Right lobe of liver (tissue), 6 donors: ENCODE results near the gene SLC13A4. TPM values are rescaled to one million over a fixed set of nuclear protein-coding genes. Genes with fewer than 3 reads are reported as not detected.

ENCODE experiments used
- ATAC-seq, 4 donors: fragments of 200-7000 bp; cut with Tn5 transposase; one replicate each; pipeline ENCODE4 v1.9.1; 2020; ENCODE audit warnings: mild to moderate bottlenecking in 4 of 4, moderate library complexity in 4 of 4
- DNase-seq, 3 donors: peaks; one replicate each; pipeline ENCODE4 v3.0.0-alpha.2; 2020
- H3K27ac ChIP-seq, 3 donors: fragments of 200-600 bp; one replicate each; pipeline ENCODE4 v1.8.0; 2022
- H3K27me3 ChIP-seq, 2 donors: fragments of 200-600 bp; one replicate each; pipeline ENCODE4 v1.8.0; 2022
- H3K36me3 ChIP-seq, 4 donors: fragments of 200-600 bp; sonication (generic) in 1 of 4; one replicate each; pipeline versions ENCODE4 v1.5.1 to v1.8.0; 2017 to 2022; ENCODE audit warnings: control low read depth in 1 of 4
- H3K4me1 ChIP-seq, 4 donors: fragments of 200-600 bp; sonication (generic) in 1 of 4; one replicate each; pipeline versions ENCODE4 v1.5.1 to v1.8.0; 2017 to 2022; ENCODE audit warnings: control low read depth in 1 of 4
- H3K4me3 ChIP-seq, 3 donors: fragments of 200-600 bp; one replicate each; pipeline ENCODE4 v1.8.0; 2022
- H3K9me3 ChIP-seq, 4 donors: fragments of 200-600 bp; sonication (generic) in 1 of 4; one replicate each; pipeline versions ENCODE4 v1.5.1 to v1.8.0; 2017 to 2022; ENCODE audit warnings: control low read depth in 1 of 4
- POLR2A ChIP-seq: fragments of 450-650 bp; IDR thresholded peaks from one replicate; pipeline ENCODE4 v1.6.1; 2017; ENCODE audit warnings: antibody characterized with exemption, mild to moderate bottlenecking
- WGBS: methylation state at CpG from one replicate; pipeline ENCODE4 v1.1.6; 2018; ENCODE audit warnings: low coverage, low lambda C conversion rate; ENCODE audit not compliant: insufficient coverage; ENCODE audit errors: missing lambda C conversion rate; 5-methylcytosine and 5-hydroxymethylcytosine counted together
- intact Hi-C, 2 donors: fragments of 100-400 bp; cut with DNase I; formaldehyde crosslinking; loops; one replicate each; pipeline versions ENCODE4 v1.11.2 to v1.14.1; 2022
- total RNA-seq, 6 experiments: library from RNA; depleted of rRNA in 2 of 6; stranded (reverse); fragments of >200 nt in 2 of 6; fragmentation: NEBNext Ultra II Directional in 3 of 6; extraction: Animal tissue kit (Norgen Biotek cat#: 25700) in 3 of 6; gene quantifications; one replicate each; pipeline versions ENCODE4 v1.1.0 to v1.2.4, GENCODE V29; 2016 to 2023
- TF ChIP-seq, protein P1 (sequence below), 4 donors: fragments of 200-600 bp in 3 of 4; fragments of 450-650 bp in 1 of 4; IDR thresholded peaks; one replicate each; pipeline versions ENCODE4 v1.5.1 to v1.8.0; 2016 to 2022; ENCODE audit warnings: antibody characterized with exemption in 4 of 4, mild to moderate bottlenecking in 2 of 4
- donor health status: DM: no; HTN: yes; CAD: no.
- donor health status: DM: no; HTN: no; CAD: no.
- donor health status: DM: no; HTN: no; CAD: no.
- donor health status: DM: no; HTN: yes; CAD: no.
- donor health status: DM: no; HTN: yes; CAD: no.

SLC13A4 gene
- total RNA-seq, 6 experiments from 2014 or later = 0.09 to 0.25 (median 0.18) TPM; not detected in 2

DNA sequence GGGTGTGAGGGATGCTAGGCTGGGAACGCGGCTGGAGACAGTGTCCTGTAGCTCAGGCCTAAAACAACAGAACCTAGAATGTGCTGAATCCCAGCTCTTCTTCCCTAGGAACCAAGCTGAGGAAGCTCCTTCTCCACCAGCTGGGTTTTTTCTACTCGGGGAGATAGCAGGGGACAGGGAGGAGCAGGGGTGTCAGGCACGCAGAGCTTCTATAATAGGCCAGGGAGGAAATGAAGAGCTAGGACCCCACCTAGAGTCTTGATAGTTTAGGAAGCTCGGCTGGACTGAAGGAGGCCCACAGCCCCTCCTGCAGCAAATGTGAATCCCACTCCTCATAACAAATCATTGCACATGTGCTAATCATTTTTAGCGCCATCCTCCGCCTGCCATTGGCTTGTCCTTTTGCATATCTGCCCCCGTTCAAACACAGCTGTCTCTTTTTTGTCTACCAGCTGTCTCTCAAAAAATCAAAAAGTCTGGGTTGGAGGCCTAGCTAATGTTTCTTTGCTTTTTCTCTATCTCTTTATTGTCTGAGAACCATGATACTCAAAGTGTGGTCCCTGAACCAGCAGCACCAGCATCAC is 44.7 kb upstream of the SLC13A4 start:
- DNase-seq (no peak), ATAC-seq (peak in 3 of 4 donors; percentile 23 to 47 (median 40))
- H3K4me3 ChIP-seq = no peak overlapping the region
- no peaks in the 10 kb centered on the region for H3K36me3 ChIP-seq
- no peak overlapping the region for H3K27ac ChIP-seq
- no peaks in the 10 kb centered on the region for H3K4me1 ChIP-seq
- H3K9me3 ChIP-seq = no peaks in the 10 kb centered on the region
- 70% methylated on average over 6 of the region's 8 CpGs for WGBS
- H3K27me3 ChIP-seq = no peaks in the 10 kb centered on the region
- TF ChIP-seq, protein P1, sequence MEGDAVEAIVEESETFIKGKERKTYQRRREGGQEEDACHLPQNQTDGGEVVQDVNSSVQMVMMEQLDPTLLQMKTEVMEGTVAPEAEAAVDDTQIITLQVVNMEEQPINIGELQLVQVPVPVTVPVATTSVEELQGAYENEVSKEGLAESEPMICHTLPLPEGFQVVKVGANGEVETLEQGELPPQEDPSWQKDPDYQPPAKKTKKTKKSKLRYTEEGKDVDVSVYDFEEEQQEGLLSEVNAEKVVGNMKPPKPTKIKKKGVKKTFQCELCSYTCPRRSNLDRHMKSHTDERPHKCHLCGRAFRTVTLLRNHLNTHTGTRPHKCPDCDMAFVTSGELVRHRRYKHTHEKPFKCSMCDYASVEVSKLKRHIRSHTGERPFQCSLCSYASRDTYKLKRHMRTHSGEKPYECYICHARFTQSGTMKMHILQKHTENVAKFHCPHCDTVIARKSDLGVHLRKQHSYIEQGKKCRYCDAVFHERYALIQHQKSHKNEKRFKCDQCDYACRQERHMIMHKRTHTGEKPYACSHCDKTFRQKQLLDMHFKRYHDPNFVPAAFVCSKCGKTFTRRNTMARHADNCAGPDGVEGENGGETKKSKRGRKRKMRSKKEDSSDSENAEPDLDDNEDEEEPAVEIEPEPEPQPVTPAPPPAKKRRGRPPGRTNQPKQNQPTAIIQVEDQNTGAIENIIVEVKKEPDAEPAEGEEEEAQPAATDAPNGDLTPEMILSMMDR (IDR thresholded peaks at IDR 0.05) = no peak
- intact Hi-C loops = no loop called here

DNA sequence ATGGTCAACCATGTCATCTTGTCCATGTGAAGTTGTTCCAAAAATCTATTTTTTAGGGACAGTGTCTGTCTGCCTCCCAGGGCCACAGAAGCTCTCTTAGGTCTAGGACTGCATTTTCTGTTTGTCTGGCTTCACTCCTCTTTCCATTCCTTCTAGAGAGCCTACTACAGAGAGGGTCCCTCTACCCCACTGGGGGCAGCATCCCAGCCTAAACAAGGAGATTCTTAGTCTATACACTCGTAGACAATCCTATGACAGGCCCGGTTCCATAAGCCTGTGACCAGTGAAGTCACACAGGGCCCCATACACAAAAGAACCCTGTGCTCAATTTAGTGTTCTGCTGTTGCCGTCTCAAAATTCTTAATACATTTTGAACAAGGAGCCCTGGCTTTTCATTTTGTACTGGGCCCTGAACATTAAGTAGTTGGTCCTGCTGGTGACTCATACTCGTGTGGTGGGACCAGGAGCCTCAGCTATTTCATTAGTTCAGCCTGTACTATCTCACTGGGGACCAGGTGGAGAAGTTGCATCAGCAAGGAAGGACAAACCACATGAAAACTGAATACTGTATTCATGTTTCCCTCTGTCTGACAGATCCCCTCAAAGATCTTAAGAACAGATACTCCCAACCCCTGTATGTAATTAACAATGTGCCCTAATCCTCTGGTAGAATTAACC is 44.1 kb upstream of the SLC13A4 start:
- Histone ChIP-seq H3K36me3 (no peaks in the 10 kb centered on the region), H3K9me3 (no peaks in the 10 kb centered on the region), H3K27ac (no peak overlapping the region), H3K4me3 (no peak overlapping the region), H3K27me3 (no peaks in the 10 kb centered on the region), H3K4me1 (no peaks in the 10 kb centered on the region)
- 54% methylated on average over 4 of the region's 4 CpGs for WGBS
- ATAC-seq = no peak
- intact Hi-C loops = no loop called here
- no peak for TF ChIP-seq POLR2A
- DNase-seq = no peak

DNA sequence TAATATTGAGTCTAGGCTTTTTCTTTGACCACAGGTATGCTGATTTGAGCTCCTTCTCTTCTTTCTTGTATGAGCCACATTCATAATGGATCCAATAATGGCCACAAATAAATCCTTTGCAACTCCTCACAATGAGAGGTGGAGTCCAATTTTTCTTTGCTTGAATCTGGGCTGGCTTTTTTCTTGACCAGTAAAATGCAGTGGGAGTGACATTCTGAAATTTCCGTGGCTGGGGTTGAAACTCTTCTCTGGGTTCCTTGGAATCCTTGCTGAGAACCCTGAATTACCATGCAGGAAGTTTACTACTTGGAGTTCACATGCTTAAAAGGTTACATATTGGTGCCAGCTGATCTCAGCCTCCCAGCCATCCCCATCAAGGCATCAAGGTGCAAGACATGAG is 43.1 kb upstream of the SLC13A4 start:
- Histone ChIP-seq H3K4me3 (no peak overlapping the region), H3K9me3 (no peaks in the 10 kb centered on the region), H3K27ac (no peak overlapping the region), H3K27me3 (no peaks in the 10 kb centered on the region), H3K4me1 (no peaks in the 10 kb centered on the region), H3K36me3 (no peaks in the 10 kb centered on the region)
- intact Hi-C loops = no loop called here
- TF ChIP-seq, protein P1 (IDR thresholded peaks at IDR 0.05) = no peak
- TF ChIP-seq POLR2A = no peak
- WGBS = 47% methylated on average over 1 of the region's 1 CpG
- DNase-seq (no peak), ATAC-seq (no peak)

DNA sequence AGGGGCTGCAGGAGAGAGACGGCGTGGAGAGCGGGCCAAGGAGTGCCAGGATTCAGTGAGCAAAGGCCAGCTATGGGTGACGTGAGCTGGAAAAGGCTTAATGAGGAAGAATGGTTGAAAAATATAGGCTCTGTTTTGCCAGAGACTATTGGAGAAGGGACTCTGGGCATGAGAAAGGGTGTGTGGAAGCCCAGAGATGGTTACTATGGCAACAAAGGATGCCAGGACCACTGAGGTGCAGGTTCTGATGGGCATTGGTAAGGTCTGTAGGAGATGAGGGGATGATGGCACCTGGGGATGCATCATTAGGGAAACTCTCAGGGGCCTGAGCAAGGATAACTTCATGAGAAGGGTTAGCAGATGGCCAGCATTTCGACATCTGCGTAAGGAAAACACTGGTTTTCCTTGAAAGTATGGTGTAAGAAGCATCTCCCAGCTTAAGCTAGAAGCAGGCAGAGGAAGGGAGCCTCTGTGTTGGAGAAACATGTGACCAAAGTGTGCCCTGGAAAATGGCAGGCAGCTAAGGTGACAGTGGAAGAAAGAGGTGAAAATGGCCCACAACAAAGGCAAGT is 42.2 kb upstream of the SLC13A4 start:
- TF ChIP-seq, protein P1 (IDR thresholded peaks at IDR 0.05) = no peak
- TF ChIP-seq POLR2A = no peak
- Histone ChIP-seq H3K4me1 (no peaks in the 10 kb centered on the region), H3K9me3 (no peaks in the 10 kb centered on the region), H3K27ac (no peak overlapping the region), H3K4me3 (no peak overlapping the region), H3K27me3 (no peaks in the 10 kb centered on the region), H3K36me3 (no peaks in the 10 kb centered on the region)
- intact Hi-C loops = no loop called here
- WGBS = 82% methylated on average over 6 of the region's 6 CpGs
- DNase-seq (no peak), ATAC-seq (no peak)
